HepG2 (cell line): Measurements from ENCODE around the gene EHD1. TPM values are rescaled to one million over a fixed set of nuclear protein-coding genes. Genes with fewer than 3 reads are reported as not detected.

Experiments used
- CHD2 ChIP-seq: IDR thresholded peaks from 2 replicates; pipeline ENCODE4 v1.6.1; 2011; ENCODE audit warnings: low read depth, low read length, improper control_type of control experiment
- FOXK1 ChIP-seq: sonication (generic); formaldehyde crosslinking; IDR thresholded peaks from 2 replicates; pipeline ENCODE4 v1.4.0; 2020; ENCODE audit warnings: low read depth, missing genetic modification reagents, borderline replicate concordance
- KDM2A ChIP-seq: sonication (generic); formaldehyde crosslinking; IDR thresholded peaks from 2 replicates; pipeline ENCODE4 v1.4.0; 2020; ENCODE audit warnings: low read depth, missing genetic modification reagents, borderline replicate concordance
- NCOR1 ChIP-seq: fragments of 200-600 bp; sonication (generic); IDR thresholded peaks from 2 replicates; pipeline ENCODE4 v1.7.0; 2017; ENCODE audit warnings: antibody characterized with exemption, low read length, borderline replicate concordance
- RBFOX2 ChIP-seq: fragments of 200-400 bp; formaldehyde crosslinking; IDR thresholded peaks from 2 replicates; pipeline ENCODE4 v1.6.1; 2017; ENCODE audit warnings: low read depth, mild to moderate bottlenecking, low read length
- ZBTB3 ChIP-seq: sonication (generic); formaldehyde crosslinking; IDR thresholded peaks from 2 replicates; pipeline ENCODE4 v1.4.0; 2020; ENCODE audit warnings: low read depth, mild to moderate bottlenecking, moderate library complexity, missing genetic modification reagents, borderline replicate concordance
- ZFAT ChIP-seq: sonication (generic); formaldehyde crosslinking; conservative IDR thresholded peaks from 2 replicates; pipeline ENCODE4 v1.8.1; 2023; ENCODE audit warnings: missing genetic modification reagents, inconsistent platforms
- ZFX ChIP-seq: sonication (generic); formaldehyde crosslinking; IDR thresholded peaks from 2 replicates; pipeline ENCODE4 v1.4.0; 2020; ENCODE audit warnings: mild to moderate bottlenecking, low read depth, missing genetic modification reagents, moderate library complexity
- ZNF136 ChIP-seq: sonication (generic); formaldehyde crosslinking; IDR thresholded peaks from 2 replicates; pipeline ENCODE4 v1.8.1; 2022; ENCODE audit warnings: low read depth, mild to moderate bottlenecking, moderate library complexity, missing genetic modification reagents
- ZNF205 ChIP-seq: IDR thresholded peaks from 2 replicates; pipeline ENCODE4 v1.6.1; 2018; ENCODE audit warnings: missing biosample characterization, missing genetic modification reagents
- ZNF326 ChIP-seq: sonication (generic); formaldehyde crosslinking; IDR thresholded peaks from 2 replicates; pipeline ENCODE4 v1.4.0; 2020; ENCODE audit warnings: missing genetic modification reagents, borderline replicate concordance
- ZNF704 ChIP-seq: sonication (generic); formaldehyde crosslinking; IDR thresholded peaks from 2 replicates; pipeline ENCODE4 v1.8.1; 2023; ENCODE audit warnings: mild to moderate bottlenecking, inconsistent platforms, moderate library complexity, missing genetic modification reagents, borderline replicate concordance
- polyA plus RNA-seq, 8 experiments: library from polyadenylated mRNA; depleted of rRNA in 3 of 8; stranded (reverse) in 7 of 8; unstranded in 1 of 8; fragments of >200 nt; fragmentation: Illumina TruSeq in 4 of 8; extraction: Trizol in 4 of 8; gene quantifications; 2 replicates each; pipeline versions ENCODE4 v1.2.1 to v1.2.3, GENCODE V29; 2011 to 2016; ENCODE audit warnings: low read depth in 4 of 8, missing spikeins in 1 of 8, mixed read lengths in 1 of 8; ENCODE audit not compliant: insufficient read depth in 1 of 8
- total RNA-seq, 5 experiments: library from RNA; depleted of rRNA; stranded (reverse); fragments of >200 nt; fragmentation: Illumina TruSeq; extraction: Trizol; gene quantifications; 2 replicates each; pipeline ENCODE4 v1.2.3, GENCODE V29; 2016; ENCODE audit warnings: low read depth in 1 of 5
- TF ChIP-seq, protein P1 (sequence below): sonication (generic); formaldehyde crosslinking; conservative IDR thresholded peaks from 2 replicates; pipeline ENCODE4 v1.4.0; 2020; ENCODE audit warnings: mild to moderate bottlenecking, missing genetic modification reagents, moderate library complexity
- TF ChIP-seq, protein P2 (sequence below): sonication (generic); formaldehyde crosslinking; conservative IDR thresholded peaks from 2 replicates; pipeline ENCODE4 v1.4.0; 2020; ENCODE audit warnings: missing genetic modification reagents
- TF ChIP-seq, protein P3 (sequence below): sonication (generic); formaldehyde crosslinking; IDR thresholded peaks from 2 replicates; pipeline ENCODE4 v1.4.0; 2020; ENCODE audit warnings: mild to moderate bottlenecking, missing genetic modification reagents, borderline replicate concordance
- TF ChIP-seq, protein P4 (sequence below): sonication (generic); IDR thresholded peaks from 2 replicates; pipeline ENCODE4 v1.6.1; 2016; ENCODE audit warnings: low read depth, borderline replicate concordance
- TF ChIP-seq, protein P5 (sequence below): sonication (generic); formaldehyde crosslinking; IDR thresholded peaks from 2 replicates; pipeline ENCODE4 v1.4.0; 2020; ENCODE audit warnings: missing genetic modification reagents

Gene EHD1
- total and polyA plus RNA-seq, 2 of the 13 experiments (the other 11 are each of a cell fraction or from before 2014, with no cell fraction given): 23.6 to 26.6 TPM

- TF ChIP-seq, protein P1, sequence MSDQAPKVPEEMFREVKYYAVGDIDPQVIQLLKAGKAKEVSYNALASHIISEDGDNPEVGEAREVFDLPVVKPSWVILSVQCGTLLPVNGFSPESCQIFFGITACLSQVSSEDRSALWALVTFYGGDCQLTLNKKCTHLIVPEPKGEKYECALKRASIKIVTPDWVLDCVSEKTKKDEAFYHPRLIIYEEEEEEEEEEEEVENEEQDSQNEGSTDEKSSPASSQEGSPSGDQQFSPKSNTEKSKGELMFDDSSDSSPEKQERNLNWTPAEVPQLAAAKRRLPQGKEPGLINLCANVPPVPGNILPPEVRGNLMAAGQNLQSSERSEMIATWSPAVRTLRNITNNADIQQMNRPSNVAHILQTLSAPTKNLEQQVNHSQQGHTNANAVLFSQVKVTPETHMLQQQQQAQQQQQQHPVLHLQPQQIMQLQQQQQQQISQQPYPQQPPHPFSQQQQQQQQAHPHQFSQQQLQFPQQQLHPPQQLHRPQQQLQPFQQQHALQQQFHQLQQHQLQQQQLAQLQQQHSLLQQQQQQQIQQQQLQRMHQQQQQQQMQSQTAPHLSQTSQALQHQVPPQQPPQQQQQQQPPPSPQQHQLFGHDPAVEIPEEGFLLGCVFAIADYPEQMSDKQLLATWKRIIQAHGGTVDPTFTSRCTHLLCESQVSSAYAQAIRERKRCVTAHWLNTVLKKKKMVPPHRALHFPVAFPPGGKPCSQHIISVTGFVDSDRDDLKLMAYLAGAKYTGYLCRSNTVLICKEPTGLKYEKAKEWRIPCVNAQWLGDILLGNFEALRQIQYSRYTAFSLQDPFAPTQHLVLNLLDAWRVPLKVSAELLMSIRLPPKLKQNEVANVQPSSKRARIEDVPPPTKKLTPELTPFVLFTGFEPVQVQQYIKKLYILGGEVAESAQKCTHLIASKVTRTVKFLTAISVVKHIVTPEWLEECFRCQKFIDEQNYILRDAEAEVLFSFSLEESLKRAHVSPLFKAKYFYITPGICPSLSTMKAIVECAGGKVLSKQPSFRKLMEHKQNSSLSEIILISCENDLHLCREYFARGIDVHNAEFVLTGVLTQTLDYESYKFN: 0 out of 2 replicates have a peak, but pooled peaks have one; percentile 4
- TF ChIP-seq ZFX (peak; percentile 63), RBFOX2 (peak; percentile 31; the same call in 1 of the 2 replicates), ZFAT (CRISPR knock-in tag) (no peak), ZNF326 (no peak), FOXK1 (CRISPR knock-in tag) (no peak), ZNF704 (CRISPR knock-in tag) (0 out of 2 replicates have a peak, but pooled peaks have one; percentile 12), NCOR1 (no peak), ZNF136 (CRISPR knock-in tag) (no peak), ZBTB3 (CRISPR knock-in tag) (no peak), KDM2A (CRISPR knock-in tag) (no peak; the same call in 1 of the 2 replicates), CHD2 (no peak), ZNF205 (CRISPR knock-in tag) (no peak)
- TF ChIP-seq, protein P2, sequence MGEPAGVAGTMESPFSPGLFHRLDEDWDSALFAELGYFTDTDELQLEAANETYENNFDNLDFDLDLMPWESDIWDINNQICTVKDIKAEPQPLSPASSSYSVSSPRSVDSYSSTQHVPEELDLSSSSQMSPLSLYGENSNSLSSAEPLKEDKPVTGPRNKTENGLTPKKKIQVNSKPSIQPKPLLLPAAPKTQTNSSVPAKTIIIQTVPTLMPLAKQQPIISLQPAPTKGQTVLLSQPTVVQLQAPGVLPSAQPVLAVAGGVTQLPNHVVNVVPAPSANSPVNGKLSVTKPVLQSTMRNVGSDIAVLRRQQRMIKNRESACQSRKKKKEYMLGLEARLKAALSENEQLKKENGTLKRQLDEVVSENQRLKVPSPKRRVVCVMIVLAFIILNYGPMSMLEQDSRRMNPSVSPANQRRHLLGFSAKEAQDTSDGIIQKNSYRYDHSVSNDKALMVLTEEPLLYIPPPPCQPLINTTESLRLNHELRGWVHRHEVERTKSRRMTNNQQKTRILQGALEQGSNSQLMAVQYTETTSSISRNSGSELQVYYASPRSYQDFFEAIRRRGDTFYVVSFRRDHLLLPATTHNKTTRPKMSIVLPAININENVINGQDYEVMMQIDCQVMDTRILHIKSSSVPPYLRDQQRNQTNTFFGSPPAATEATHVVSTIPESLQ (CRISPR knock-in tag): no peak
- TF ChIP-seq, protein P3, sequence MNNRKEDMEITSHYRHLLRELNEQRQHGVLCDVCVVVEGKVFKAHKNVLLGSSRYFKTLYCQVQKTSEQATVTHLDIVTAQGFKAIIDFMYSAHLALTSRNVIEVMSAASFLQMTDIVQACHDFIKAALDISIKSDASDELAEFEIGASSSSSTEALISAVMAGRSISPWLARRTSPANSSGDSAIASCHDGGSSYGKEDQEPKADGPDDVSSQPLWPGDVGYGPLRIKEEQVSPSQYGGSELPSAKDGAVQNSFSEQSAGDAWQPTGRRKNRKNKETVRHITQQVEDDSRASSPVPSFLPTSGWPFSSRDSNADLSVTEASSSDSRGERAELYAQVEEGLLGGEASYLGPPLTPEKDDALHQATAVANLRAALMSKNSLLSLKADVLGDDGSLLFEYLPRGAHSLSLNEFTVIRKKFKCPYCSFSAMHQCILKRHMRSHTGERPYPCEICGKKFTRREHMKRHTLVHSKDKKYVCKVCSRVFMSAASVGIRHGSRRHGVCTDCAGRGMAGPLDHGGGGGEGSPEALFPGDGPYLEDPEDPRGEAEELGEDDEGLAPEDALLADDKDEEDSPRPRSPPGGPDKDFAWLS (CRISPR knock-in tag): no peak
- TF ChIP-seq, protein P4, sequence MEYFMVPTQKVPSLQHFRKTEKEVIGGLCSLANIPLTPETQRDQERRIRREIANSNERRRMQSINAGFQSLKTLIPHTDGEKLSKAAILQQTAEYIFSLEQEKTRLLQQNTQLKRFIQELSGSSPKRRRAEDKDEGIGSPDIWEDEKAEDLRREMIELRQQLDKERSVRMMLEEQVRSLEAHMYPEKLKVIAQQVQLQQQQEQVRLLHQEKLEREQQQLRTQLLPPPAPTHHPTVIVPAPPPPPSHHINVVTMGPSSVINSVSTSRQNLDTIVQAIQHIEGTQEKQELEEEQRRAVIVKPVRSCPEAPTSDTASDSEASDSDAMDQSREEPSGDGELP: no peak; the same call in 1 of the 2 replicates
- TF ChIP-seq, protein P5, sequence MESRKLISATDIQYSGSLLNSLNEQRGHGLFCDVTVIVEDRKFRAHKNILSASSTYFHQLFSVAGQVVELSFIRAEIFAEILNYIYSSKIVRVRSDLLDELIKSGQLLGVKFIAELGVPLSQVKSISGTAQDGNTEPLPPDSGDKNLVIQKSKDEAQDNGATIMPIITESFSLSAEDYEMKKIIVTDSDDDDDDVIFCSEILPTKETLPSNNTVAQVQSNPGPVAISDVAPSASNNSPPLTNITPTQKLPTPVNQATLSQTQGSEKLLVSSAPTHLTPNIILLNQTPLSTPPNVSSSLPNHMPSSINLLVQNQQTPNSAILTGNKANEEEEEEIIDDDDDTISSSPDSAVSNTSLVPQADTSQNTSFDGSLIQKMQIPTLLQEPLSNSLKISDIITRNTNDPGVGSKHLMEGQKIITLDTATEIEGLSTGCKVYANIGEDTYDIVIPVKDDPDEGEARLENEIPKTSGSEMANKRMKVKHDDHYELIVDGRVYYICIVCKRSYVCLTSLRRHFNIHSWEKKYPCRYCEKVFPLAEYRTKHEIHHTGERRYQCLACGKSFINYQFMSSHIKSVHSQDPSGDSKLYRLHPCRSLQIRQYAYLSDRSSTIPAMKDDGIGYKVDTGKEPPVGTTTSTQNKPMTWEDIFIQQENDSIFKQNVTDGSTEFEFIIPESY (CRISPR knock-in tag): 0 out of 2 replicates have a peak, but pooled peaks have one; percentile 21
Observed at GRCh38 chr11:64870893-64871466, 7.4 kb downstream of the EHD1 start (continued).
